Measurements from ENCODE around the gene KISS1. TPM values are rescaled to one million over a fixed set of nuclear protein-coding genes. Genes with fewer than 3 reads are reported as not detected.

Gene KISS1
- total and polyA plus RNA-seq, 2 of the 4 experiments (the other 2 are of a cell fraction): 11.7 to 27.3 TPM

GRCh38 chr1:204143276-204144041 lies 52.8 kb downstream of the KISS1 start:
- Histone ChIP-seq H4K91ac (ENCODE audit: insufficient read depth, low read depth, low read length) (no peak overlapping the region), H3K4ac (ENCODE audit: low read depth, low read length) (no peak overlapping the region), H3K27ac (ENCODE audit: insufficient read depth, low read length) (no peak overlapping the region), H3K9ac (ENCODE audit: low read depth, low read length) (no peak overlapping the region), H3K4me3 (ENCODE audit: insufficient read depth, low read depth, low read length) (no peak overlapping the region), H2BK15ac (ENCODE audit: low read depth, low read length) (no peak overlapping the region), H3K4me1 (ENCODE audit: control insufficient read depth, insufficient read depth, low read length) (no peaks in the 10 kb centered on the region), H3K4me2 (ENCODE audit: low read depth, low read length) (no peak overlapping the region), H3K14ac (replicated peaks; ENCODE audit: low read depth, low read length) (no peak overlapping the region), H3K23ac (ENCODE audit: low read depth, low read length) (no peak overlapping the region), H4K20me1 (ENCODE audit: insufficient read depth, low read length) (no peaks in the 10 kb centered on the region), H2AK9ac (replicated peaks; ENCODE audit: low read depth, low read length, poor library complexity) (no peak overlapping the region), H2AK5ac (ENCODE audit: low read depth, low read length) (no peak overlapping the region), H3K27me3 (ENCODE audit: control insufficient read depth, insufficient read depth, low read length) (no peaks in the 10 kb centered on the region), H4K8ac (ENCODE audit: low read depth in 2 of 2, low read length in 2 of 2) (no peak overlapping the region), H3K56ac (ENCODE audit: extremely low read depth, insufficient read depth, low read length) (no peak overlapping the region), H3K36me3 (ENCODE audit: control insufficient read depth, insufficient read depth, low read length) (peaks cover 25% of the 10 kb centered on the region), H3K79me1 (ENCODE audit: low read depth in 1 of 2, low read length in 2 of 2) (no peaks in the 10 kb centered on the region; a peak in 1 of 4 replicates), H4K5ac (ENCODE audit: low read depth, low read length) (no peak overlapping the region), H2BK120ac (ENCODE audit: low read depth, low read length) (no peak overlapping the region), H3K9me3 (ENCODE audit: control insufficient read depth, insufficient read depth, low read length) (no peaks in the 10 kb centered on the region), H2BK5ac (ENCODE audit: low read depth, low read length, poor library complexity, severe bottlenecking) (no peak overlapping the region), H2AFZ (replicated peaks; ENCODE audit: low read length, poor library complexity) (no peak overlapping the region), H2BK20ac (ENCODE audit: low read depth, low read length) (no peak overlapping the region), H3K9me1 (ENCODE audit: insufficient read depth, low read length) (no peaks in the 10 kb centered on the region), H3K18ac (ENCODE audit: low read depth, low read length) (no peak overlapping the region)
- BruUV-seq (replicated peaks): no TSS peak
- in situ Hi-C loops (cut with MboI; ENCODE audit: low sequenced_read_pairs): no loop called here
- DNase-seq (no peak), ATAC-seq (ENCODE audit: low read depth) (no peak)
- ChIA-PET CTCF (interaction anchor here (0.6 kb wide), 1 partner anchor 223 kb away, joined by 3 read pairs; no protein-coding TSS in a partner anchor), POLR2A (ENCODE audit: unreplicated experiment) (no interaction called here)
- TF ChIP-seq BHLHE40 (IDR thresholded peaks at IDR 0.05; ENCODE audit: low read depth, low read length): no peak
- no peak for TF ChIP-seq RCOR1 (IDR thresholded peaks at IDR 0.05; ENCODE audit: insufficient replicate concordance, low read length)
- TF ChIP-seq FOS (IDR thresholded peaks at IDR 0.05; ENCODE audit: low read depth, low read length): no peak
- no peak for TF ChIP-seq CHD1 (IDR thresholded peaks at IDR 0.05; ENCODE audit: low read depth, low read length)
- TF ChIP-seq SMC3 (IDR thresholded peaks at IDR 0.05; ENCODE audit: low read depth, low read length): no peak
- no peak for TF ChIP-seq RFX5 (IDR thresholded peaks at IDR 0.05; ENCODE audit: low read depth, low read length)
- no peak for TF ChIP-seq ELK1 (IDR thresholded peaks at IDR 0.05; ENCODE audit: borderline replicate concordance, low read depth, low read length)
- TF ChIP-seq NFE2L2 (IDR thresholded peaks at IDR 0.05; ENCODE audit: low read depth, low read length): no peak
- TF ChIP-seq MAZ (IDR thresholded peaks at IDR 0.05; ENCODE audit: borderline replicate concordance, low read depth, low read length): no peak
- TF ChIP-seq USF2 (IDR thresholded peaks at IDR 0.05; ENCODE audit: low read depth, low read length): no peak
- dilution Hi-C loops (cut with HindIII; ENCODE audit: low sequenced_read_pairs, unreplicated experiment): loop anchor here (25.0 kb wide), 1 partner anchor 281 kb away; the partner anchor contains the start of gene SNRPE
- 52% methylated on average over 4 of the region's 14 CpGs; no CpG with 5 or more reads in 1 of the 2 experiments for WGBS, 2 experiments (ENCODE audit: extremely low coverage in 2 of 2, insufficient read length in 1 of 2)
- intact Hi-C loops (cut with micrococcal nuclease): no loop called here

Measured in IMR-90 (cell line).